Suprapubic skin (tissue), 4 donors: ENCODE measurements around the gene NDUFS7. TPM values are rescaled to one million over a fixed set of nuclear protein-coding genes. Genes with fewer than 3 reads are reported as not detected.

Source experiments
- DNase-seq, 2 donors: peaks; one replicate each; pipeline ENCODE4 v3.0.0-alpha.2; 2019; ENCODE audit warnings: low spot score in 2 of 2
- H3K27ac ChIP-seq: fragments of 200-600 bp; sonication (generic); one replicate; pipeline ENCODE4 v1.5.1; 2019
- H3K27me3 ChIP-seq: fragments of 200-600 bp; sonication (generic); one replicate; pipeline ENCODE4 v1.5.1; 2019
- H3K36me3 ChIP-seq: fragments of 200-600 bp; sonication (generic); one replicate; pipeline ENCODE4 v1.5.1; 2019
- H3K4me1 ChIP-seq: fragments of 200-600 bp; sonication (generic); one replicate; pipeline ENCODE4 v1.5.1; 2019
- H3K4me3 ChIP-seq: fragments of 200-600 bp; sonication (generic); one replicate; pipeline ENCODE4 v1.5.1; 2019; ENCODE audit warnings: mild to moderate bottlenecking
- H3K9me3 ChIP-seq: fragments of 200-600 bp; sonication (generic); one replicate; pipeline ENCODE4 v1.5.1; 2019
- CTCF ChIP-seq, 2 donors: fragments of 200-600 bp in 1 of 2; fragments of 450-650 bp in 1 of 2; sonication (generic) in 1 of 2; IDR thresholded peaks; one replicate each; pipeline ENCODE4 v1.5.1; 2016 to 2019; ENCODE audit warnings: antibody characterized with exemption in 2 of 2, mild to moderate bottlenecking in 1 of 2, moderate library complexity in 1 of 2
- EP300 ChIP-seq: sonication (generic); formaldehyde crosslinking; IDR thresholded peaks from one replicate; pipeline ENCODE4 v1.6.1; 2017; ENCODE audit warnings: antibody characterized with exemption
- POLR2A ChIP-seq, 2 donors: fragments of 450-650 bp; IDR thresholded peaks; one replicate each; pipeline ENCODE4 v1.6.1; 2017; ENCODE audit warnings: antibody characterized with exemption in 2 of 2, mild to moderate bottlenecking in 2 of 2, moderate library complexity in 2 of 2
- POLR2AphosphoS5 ChIP-seq, 3 donors: sonication (generic); formaldehyde crosslinking; IDR thresholded peaks; one replicate each; pipeline ENCODE4 v1.6.1; 2017; ENCODE audit warnings: antibody characterized with exemption in 3 of 3
- WGBS: methylation state at CpG from one replicate; pipeline ENCODE4 v1.1.5; 2018; 5-methylcytosine and 5-hydroxymethylcytosine counted together
- total RNA-seq, 4 donors: library from RNA; depleted of rRNA; stranded (reverse); fragments of >200 nt; gene quantifications; one replicate each; pipeline ENCODE4 v1.1.0, GENCODE V29; 2016

Gene NDUFS7
- total RNA-seq, 4 donors from 2014 or later, result 66.8 to 154 (median 97.5) TPM

GRCh38 chr19:1379961-1380489 lies 3.7 kb upstream of the NDUFS7 start:
- Histone ChIP-seq H3K9me3 (no peaks in the 10 kb centered on the region), H3K4me3 (no peak overlapping the region), H3K27me3 (no peaks in the 10 kb centered on the region), H3K27ac (no peak overlapping the region), H3K36me3 (peaks cover 20% of the 10 kb centered on the region), H3K4me1 (peaks cover 19% of the 10 kb centered on the region)
- no peak for DNase-seq
- no peak for TF ChIP-seq POLR2AphosphoS5 (IDR thresholded peaks at IDR 0.05)
- no peak for TF ChIP-seq EP300
- no peak for TF ChIP-seq CTCF (IDR thresholded peaks at IDR 0.05)
- TF ChIP-seq POLR2A (IDR thresholded peaks at IDR 0.05), result no peak
- WGBS, result 80% methylated on average over 7 of the region's 12 CpGs

GRCh38 chr19:1382250-1382649 lies 1.5 kb upstream of the NDUFS7 start:
- Histone ChIP-seq H3K27ac (no peak overlapping the region), H3K9me3 (no peaks in the 10 kb centered on the region), H3K27me3 (no peaks in the 10 kb centered on the region), H3K4me3 (no peak overlapping the region), H3K4me1 (peaks cover 41% of the 10 kb centered on the region), H3K36me3 (peaks cover 10% of the 10 kb centered on the region)
- WGBS, result 76% methylated on average over 3 of the region's 3 CpGs
- DNase-seq, result no peak
- TF ChIP-seq POLR2AphosphoS5 (IDR thresholded peaks at IDR 0.05) (no peak), CTCF (IDR thresholded peaks at IDR 0.05) (no peak), POLR2A (IDR thresholded peaks at IDR 0.05) (no peak), EP300 (no peak)

GRCh38 chr19:1383017-1383311 lies 743 bp upstream of the NDUFS7 start:
- Histone ChIP-seq H3K27me3 (no peaks in the 10 kb centered on the region), H3K4me3 (peak overlapping the region; percentile 87), H3K4me1 (peaks cover 46% of the 10 kb centered on the region), H3K27ac (no peak overlapping the region), H3K36me3 (peaks cover 6% of the 10 kb centered on the region), H3K9me3 (no peaks in the 10 kb centered on the region)
- DNase-seq, result no peak
- TF ChIP-seq POLR2A (IDR thresholded peaks at IDR 0.05) (no peak), EP300 (no peak)
- WGBS, result 14% methylated on average over 9 of the region's 9 CpGs

GRCh38 chr19:1384085-1384462 lies 367 bp downstream of the NDUFS7 start:
- H3K4me3 ChIP-seq, result peak overlapping the region; percentile 87
- WGBS, result 0% methylated on average over 2 of the region's 23 CpGs
- peak overlapping the region; percentile 90 for H3K27ac ChIP-seq
- TF ChIP-seq CTCF (IDR thresholded peaks at IDR 0.05), result no peak
- no peak for TF ChIP-seq POLR2AphosphoS5 (IDR thresholded peaks at IDR 0.05)
- no peak for TF ChIP-seq POLR2A (IDR thresholded peaks at IDR 0.05)
- no peak for TF ChIP-seq EP300
- peaks cover 14% of the 10 kb centered on the region for H3K36me3 ChIP-seq
- H3K4me1 ChIP-seq, result peaks cover 46% of the 10 kb centered on the region
- H3K9me3 ChIP-seq, result no peaks in the 10 kb centered on the region
- DNase-seq, result no peak
- H3K27me3 ChIP-seq, result no peaks in the 10 kb centered on the region

GRCh38 chr19:1384478-1385110 lies 887 bp downstream of the NDUFS7 start:
- Histone ChIP-seq H3K36me3 (peaks cover 19% of the 10 kb centered on the region), H3K27me3 (no peaks in the 10 kb centered on the region), H3K9me3 (no peaks in the 10 kb centered on the region), H3K4me3 (peak overlapping the region; percentile 87), H3K27ac (peak overlapping the region; percentile 90), H3K4me1 (peaks cover 46% of the 10 kb centered on the region)
- TF ChIP-seq POLR2A (IDR thresholded peaks at IDR 0.05), result no peak
- TF ChIP-seq POLR2AphosphoS5 (IDR thresholded peaks at IDR 0.05), result no peak
- TF ChIP-seq EP300, result no peak
- TF ChIP-seq CTCF (IDR thresholded peaks at IDR 0.05), result no peak
- DNase-seq, result no peak
- WGBS, result 28% methylated on average over 17 of the region's 17 CpGs

GRCh38 chr19:1385816-1386215 lies 2.1 kb downstream of the NDUFS7 start:
- DNase-seq, result no peak
- Histone ChIP-seq H3K27ac (no peak overlapping the region), H3K36me3 (peaks cover 28% of the 10 kb centered on the region), H3K4me1 (peaks cover 46% of the 10 kb centered on the region), H3K9me3 (no peaks in the 10 kb centered on the region), H3K27me3 (no peaks in the 10 kb centered on the region), H3K4me3 (no peak overlapping the region)
- WGBS, result no CpG with 5 or more reads among the region's 3 CpGs
- TF ChIP-seq POLR2A (IDR thresholded peaks at IDR 0.05) (no peak), POLR2AphosphoS5 (IDR thresholded peaks at IDR 0.05) (no peak), EP300 (no peak), CTCF (IDR thresholded peaks at IDR 0.05) (no peak)
